H1 (cell line): Measurements from ENCODE around the gene PPP2R2C. TPM values are rescaled to one million over a fixed set of nuclear protein-coding genes. Genes with fewer than 3 reads are reported as not detected.

Experiments used
- CTCF ChIA-PET: fragments of 300-600 bp; sonication (Branson Sonifier 250); formaldehyde crosslinking; loops from one replicate; lab custom pipeline; 2021; ENCODE audit not compliant: partially characterized antibody; lab: Charles Lee
- POLR2A ChIA-PET: fragments of 300-600 bp; sonication (Branson Sonifier 250); formaldehyde crosslinking; loops from one replicate; lab custom pipeline; 2021; ENCODE audit warnings: inconsistent platforms; ENCODE audit not compliant: partially characterized antibody; lab: Charles Lee
- DNase-seq, 2 experiments: peaks; one replicate each; pipeline versions ENCODE4 v3.0.0 to v3.0.0-alpha.2; 2010 to 2022; ENCODE audit warnings: low spot score in 2 of 2, low read depth in 1 of 2, mixed read lengths in 1 of 2
- FAIRE-seq: peaks from 2 replicates; lab custom pipeline; 2011; peaks lifted over from hg19 to GRCh38; lab: Jason Lieb, UNC
- H2AFZ ChIP-seq: 2 replicates; pipeline ENCODE4 v1.8.1; 2012; ENCODE audit warnings: low read length, inconsistent platforms
- H2AK5ac ChIP-seq: 2 replicates; pipeline ENCODE4 v1.6.1; 2013; ENCODE audit warnings: low read depth, low read length
- H2BK120ac ChIP-seq: replicated peaks from 2 replicates; pipeline ENCODE3; 2013; ENCODE audit warnings: low read depth, low read length, inconsistent platforms
- H2BK12ac ChIP-seq: 2 replicates; pipeline ENCODE4 v1.6.1; 2013; ENCODE audit warnings: low read depth, low read length
- H2BK15ac ChIP-seq: 2 replicates; pipeline ENCODE4 v1.6.1; 2013; ENCODE audit warnings: low read length
- H2BK20ac ChIP-seq: 2 replicates; pipeline ENCODE4 v1.6.1; 2013; ENCODE audit warnings: low read length
- H2BK5ac ChIP-seq: 2 replicates; pipeline ENCODE4 v1.6.1; 2013; ENCODE audit warnings: low read depth, low read length
- H3K14ac ChIP-seq: 2 replicates; pipeline ENCODE4 v1.6.1; 2013; ENCODE audit warnings: inconsistent platforms; ENCODE audit not compliant: insufficient read length
- H3K18ac ChIP-seq: 2 replicates; pipeline ENCODE4 v1.6.1; 2013; ENCODE audit warnings: low read length; ENCODE audit errors: extremely low read depth
- H3K23ac ChIP-seq: 2 replicates; pipeline ENCODE4 v1.6.1; 2013; ENCODE audit warnings: inconsistent platforms; ENCODE audit not compliant: insufficient read length
- H3K23me2 ChIP-seq: 2 replicates; pipeline ENCODE4 v1.6.1; 2013; ENCODE audit warnings: low read depth, low read length
- H3K27ac ChIP-seq: 2 replicates; pipeline ENCODE4 v1.6.1; 2011; ENCODE audit warnings: low read depth, low read length, inconsistent platforms
- H3K27me3 ChIP-seq, 4 experiments: replicated peaks in 1 of 4; 1 replicate in 1 of 4; 2 replicates in 3 of 4; pipeline versions ENCODE4 v1.6.1 to v1.8.1; 2011 to 2013; ENCODE audit warnings: low read length in 3 of 4, mild to moderate bottlenecking in 3 of 4, inconsistent platforms in 2 of 4, mixed read lengths in 2 of 4, moderate library complexity in 1 of 4; ENCODE audit not compliant: control insufficient read depth in 3 of 4, insufficient read depth in 3 of 4; ENCODE audit errors: extremely low read depth in 1 of 4
- H3K36me3 ChIP-seq, 4 experiments: 2 replicates each; pipeline versions ENCODE4 v1.6.1 to v1.8.1; 2011 to 2013; ENCODE audit warnings: mild to moderate bottlenecking in 4 of 4, low read length in 3 of 4, moderate library complexity in 2 of 4, control low read depth in 1 of 4, inconsistent platforms in 1 of 4; ENCODE audit not compliant: insufficient read depth in 4 of 4, control insufficient read depth in 2 of 4
- H3K4ac ChIP-seq: replicated peaks from 2 replicates; pipeline ENCODE3; 2013; ENCODE audit warnings: low read length, low read depth, mixed read lengths, inconsistent platforms; ENCODE audit not compliant: insufficient read length
- H3K4me1 ChIP-seq, 4 experiments: replicated peaks in 1 of 4; 1 replicate in 1 of 4; 2 replicates in 3 of 4; pipeline versions ENCODE4 v1.6.1 to v1.8.1; 2011 to 2013; ENCODE audit warnings: low read length in 3 of 4, inconsistent platforms in 2 of 4, mixed read lengths in 1 of 4; ENCODE audit not compliant: insufficient read depth in 4 of 4, control insufficient read depth in 3 of 4
- H3K4me2 ChIP-seq, 2 experiments: 2 replicates each; pipeline versions ENCODE4 v1.6.1 to v1.8.1; 2011 to 2013; ENCODE audit warnings: low read depth in 2 of 2, low read length in 2 of 2, control low read depth in 1 of 2, inconsistent platforms in 1 of 2, mild to moderate bottlenecking in 1 of 2; ENCODE audit not compliant: insufficient read depth in 1 of 2
- H3K4me3 ChIP-seq, 4 experiments: fragments of 200-600, 300-600 bp in 1 of 4; sonication (generic), shearing (Covaris generic), sonication (Bioruptor Twin) in 1 of 4; 2 replicates each; pipeline versions ENCODE4 v1.5.1 to v1.8.1; 2011 to 2016; ENCODE audit warnings: low read length in 4 of 4, low read depth in 3 of 4, control low read depth in 2 of 4, inconsistent platforms in 2 of 4, mild to moderate bottlenecking in 2 of 4, mixed read lengths in 1 of 4, moderate library complexity in 1 of 4; ENCODE audit not compliant: insufficient read depth in 2 of 4; ENCODE audit errors: extremely low read depth in 1 of 4
- H3K56ac ChIP-seq: replicated peaks from 2 replicates; pipeline ENCODE3; 2013; ENCODE audit warnings: low read depth, mild to moderate bottlenecking, mixed read lengths, low read length, inconsistent platforms; ENCODE audit not compliant: insufficient read length
- H3K79me1 ChIP-seq: 2 replicates; pipeline ENCODE4 v1.6.1; 2013; ENCODE audit warnings: low read depth, low read length, control low read depth
- H3K79me2 ChIP-seq, 2 experiments: 2 replicates each; pipeline versions ENCODE4 v1.6.1 to v1.8.1; 2012 to 2013; ENCODE audit warnings: low read length in 2 of 2, mild to moderate bottlenecking in 2 of 2, inconsistent platforms in 1 of 2; ENCODE audit not compliant: insufficient read depth in 2 of 2, control insufficient read depth in 1 of 2
- H3K9ac ChIP-seq, 4 experiments: replicated peaks in 1 of 4; 1 replicate in 1 of 4; 2 replicates in 3 of 4; pipeline versions ENCODE4 v1.6.1 to v1.8.1; 2011 to 2013; ENCODE audit warnings: low read depth in 3 of 4, low read length in 3 of 4, control low read depth in 2 of 4, mild to moderate bottlenecking in 2 of 4, moderate library complexity in 2 of 4, inconsistent platforms in 1 of 4; ENCODE audit errors: extremely low read depth in 1 of 4
- H3K9me3 ChIP-seq, 2 experiments: 2 replicates each; pipeline versions ENCODE4 v1.6.1 to v1.8.1; 2012 to 2013; ENCODE audit warnings: mild to moderate bottlenecking in 2 of 2, moderate library complexity in 2 of 2, control low read depth in 1 of 2, inconsistent platforms in 1 of 2, low read depth in 1 of 2, low read length in 1 of 2, mixed read lengths in 1 of 2; ENCODE audit not compliant: insufficient read depth in 2 of 2
- H4K20me1 ChIP-seq, 2 experiments: replicated peaks in 1 of 2; 2 replicates each; pipeline versions ENCODE3 to v1.8.1; 2011 to 2013; ENCODE audit warnings: inconsistent platforms in 2 of 2, low read length in 2 of 2, mild to moderate bottlenecking in 1 of 2; ENCODE audit not compliant: insufficient read depth in 2 of 2, control insufficient read depth in 1 of 2
- H4K5ac ChIP-seq: 2 replicates; pipeline ENCODE4 v1.6.1; 2013; ENCODE audit warnings: low read length, low read depth, mixed read lengths, inconsistent platforms; ENCODE audit not compliant: insufficient read length
- H4K8ac ChIP-seq: 2 replicates; pipeline ENCODE4 v1.8.0; 2013; ENCODE audit warnings: mild to moderate bottlenecking, moderate library complexity, low read length, inconsistent platforms; ENCODE audit not compliant: insufficient read depth; ENCODE audit errors: extremely low read depth
- H4K91ac ChIP-seq: replicated peaks from 2 replicates; pipeline ENCODE3; 2013; ENCODE audit warnings: low read length, mixed read lengths, inconsistent platforms; ENCODE audit not compliant: insufficient read length
- CTCF ChIP-seq, 3 experiments: IDR thresholded peaks; 1 replicate in 2 of 3; 2 replicates in 1 of 3; pipeline versions ENCODE4 v1.5.1 to v1.6.1; 2011; ENCODE audit warnings: low read length in 3 of 3, mild to moderate bottlenecking in 3 of 3, inconsistent platforms in 2 of 3, low read depth in 1 of 3, moderate library complexity in 1 of 3; ENCODE audit not compliant: insufficient read depth in 1 of 3; ENCODE audit errors: control extremely low read depth in 1 of 3
- HDAC2 ChIP-seq, 2 experiments: fragments of 300-600 bp in 1 of 2; sonication (generic) in 1 of 2; IDR thresholded peaks; 2 replicates each; pipeline ENCODE4 v1.6.1; 2011 to 2012; ENCODE audit warnings: low read depth in 2 of 2, low read length in 2 of 2, mild to moderate bottlenecking in 2 of 2, moderate library complexity in 2 of 2, borderline replicate concordance in 1 of 2, inconsistent platforms in 1 of 2
- RAD21 ChIP-seq, 2 experiments: IDR thresholded peaks in 1 of 2; conservative IDR thresholded peaks in 1 of 2; 2 replicates each; pipeline ENCODE4 v1.6.1; 2011; ENCODE audit warnings: low read depth in 2 of 2, low read length in 2 of 2, improper control_type of control experiment in 1 of 2, inconsistent platforms in 1 of 2, mild to moderate bottlenecking in 1 of 2, moderate library complexity in 1 of 2
- SUZ12 ChIP-seq: fragments of 200-600 bp; sonication (generic); IDR thresholded peaks from 2 replicates; pipeline ENCODE4 v1.6.1; 2012; ENCODE audit warnings: mild to moderate bottlenecking, inconsistent platforms, low read length, moderate library complexity, mixed read lengths
- TCF12 ChIP-seq: IDR thresholded peaks from 2 replicates; pipeline ENCODE4 v1.6.1; 2011; ENCODE audit warnings: low read depth, mild to moderate bottlenecking, low read length
- WGBS, 2 experiments: shearing (Covaris generic) in 1 of 2; methylation state at CpG; one replicate each; pipeline versions ENCODE4 v1.1.6 to v1.1.7; 2013 to 2015; ENCODE audit warnings: low lambda C conversion rate in 2 of 2, mixed read lengths in 2 of 2, inconsistent platforms in 1 of 2, low coverage in 1 of 2, missing lambda C conversion rate in 1 of 2; ENCODE audit not compliant: insufficient replicate concordance in 2 of 2, insufficient coverage in 1 of 2, insufficient read length in 1 of 2; ENCODE audit errors: extremely low coverage in 1 of 2, missing lambda C conversion rate in 1 of 2; 5-methylcytosine and 5-hydroxymethylcytosine counted together
- polyA plus RNA-seq, 7 experiments: library from polyadenylated mRNA; depleted of rRNA in 3 of 7; stranded (reverse) in 5 of 7; unstranded in 2 of 7; fragments of >200 nt in 5 of 7; fragments of 200-250 nt in 2 of 7; gene quantifications; 1 replicate in 5 of 7; 2 replicates in 1 of 7; 4 replicates in 1 of 7; pipeline versions ENCODE4 v1.2.1 to v1.2.3, GENCODE V29; 2011 to 2013; ENCODE audit warnings: missing spikeins in 2 of 7, mixed read lengths in 2 of 7
- total RNA-seq: library from RNA; stranded (reverse); fragmentation: NEBNext Ultra II Directional; extraction: Animal tissue kit (Norgen Biotek cat#: 25700); gene quantifications from 2 replicates; pipeline ENCODE4 v1.2.1, GENCODE V29; 2021

The PPP2R2C gene
- total and polyA plus RNA-seq, 2 of the 8 experiments (the other 6 are each of a cell fraction or from before 2014, with no cell fraction given): 6.4 TPM

GRCh38 chr4:6333301-6334202 is 138.9 kb downstream of the PPP2R2C start:
- no peak overlapping the region for H4K8ac ChIP-seq
- H3K4me1 ChIP-seq: peaks cover 0 to 5% (median 4%) of the 10 kb centered on the region in 4 experiments; a peak in 4 of 7 replicates
- H3K27me3 ChIP-seq: no peaks in the 10 kb centered on the region
- no peak for TF ChIP-seq SUZ12
- TF ChIP-seq HDAC2 (IDR thresholded peaks at IDR 0.05; ENCODE audit: borderline replicate concordance in 1 of 2, low read depth in 2 of 2, low read length in 2 of 2): no peak
- peak in 2 of 3 experiments; percentile 59 to 85; a peak in 3 of 4 replicates for TF ChIP-seq CTCF (IDR thresholded peaks at IDR 0.05; ENCODE audit: control extremely low read depth in 1 of 3, insufficient read depth in 1 of 3, low read depth in 1 of 3, low read length in 3 of 3)
- TF ChIP-seq RAD21 (IDR thresholded peaks at IDR 0.05 in 1 of 2, conservative IDR thresholded peaks at IDR 0.05 in 1 of 2; ENCODE audit: low read depth in 2 of 2, low read length in 2 of 2): peak; percentile 46 to 56
- TF ChIP-seq TCF12: no peak
- no peak overlapping the region for H2AFZ ChIP-seq
- no peak overlapping the region for H3K56ac ChIP-seq
- H4K91ac ChIP-seq: no peak overlapping the region
- no peaks in the 10 kb centered on the region for H3K23me2 ChIP-seq
- H2BK12ac ChIP-seq: no peak overlapping the region
- H3K9me3 ChIP-seq: peaks cover 4 to 11% of the 10 kb centered on the region in 2 experiments; a peak in 3 of 4 replicates
- H4K20me1 ChIP-seq: peaks cover 0 to 2% of the 10 kb centered on the region in 2 experiments
- no peak overlapping the region for H4K5ac ChIP-seq
- no peaks in the 10 kb centered on the region for H3K36me3 ChIP-seq
- no peak overlapping the region for H2BK120ac ChIP-seq
- H3K23ac ChIP-seq: no peak overlapping the region
- H3K14ac ChIP-seq: no peak overlapping the region
- DNase-seq (peak in 1 of 2 experiments; percentile 67), FAIRE-seq (no peak)
- no peak overlapping the region for H3K18ac ChIP-seq
- H2BK15ac ChIP-seq: no peak overlapping the region
- H3K4ac ChIP-seq: no peak overlapping the region
- no peak overlapping the region for H2AK5ac ChIP-seq
- no peak overlapping the region for H3K9ac ChIP-seq
- 85% methylated on average over 19 of the region's 19 CpGs; no CpG with 5 or more reads in 1 of the 2 experiments for WGBS, 2 experiments
- H3K79me1 ChIP-seq: no peaks in the 10 kb centered on the region
- ChIA-PET CTCF (interaction anchor here (0.5 to 22.3 kb wide), 40 partner anchors 9 to 778 kb away, joined by 3 to 908 read pairs (median 5); partner anchors contain the start of gene WFS1), POLR2A (no interaction called here)
- H3K4me3 ChIP-seq: no peak overlapping the region
- H3K4me2 ChIP-seq: no peak overlapping the region
- no peak overlapping the region for H2BK5ac ChIP-seq
- no peak overlapping the region for H2BK20ac ChIP-seq
- H3K79me2 ChIP-seq: no peaks in the 10 kb centered on the region
- H3K27ac ChIP-seq: no peak overlapping the region
